GM23248 (cell line): ENCODE results near the gene LRMDA. TPM values are rescaled to one million over a fixed set of nuclear protein-coding genes. Genes with fewer than 3 reads are reported as not detected.

ENCODE experiments used
- DNase-seq: peaks from one replicate; pipeline ENCODE4 v3.0.0-alpha.2; 2015
- H2AFZ ChIP-seq: fragments of 200-600 bp; sonication (generic); 2 replicates; pipeline ENCODE4 v1.6.1; 2016; ENCODE audit warnings: antibody characterized with exemption
- H3F3A ChIP-seq: fragments of 200-600 bp; sonication (generic); 2 replicates; pipeline ENCODE4 v1.6.1; 2016; ENCODE audit warnings: mild to moderate bottlenecking, antibody characterized with exemption, mixed run types; ENCODE audit not compliant: insufficient read depth
- H3K27ac ChIP-seq: fragments of 200-600 bp; sonication (generic); 2 replicates; pipeline ENCODE4 v1.5.1; 2016; ENCODE audit warnings: mild to moderate bottlenecking
- H3K27me3 ChIP-seq: fragments of 200-600 bp; sonication (generic); replicated peaks from 2 replicates; pipeline ENCODE4 v1.6.1; 2016; ENCODE audit warnings: mild to moderate bottlenecking; ENCODE audit not compliant: insufficient read depth
- H3K36me3 ChIP-seq: fragments of 200-600 bp; sonication (generic); 2 replicates; pipeline ENCODE4 v1.6.1; 2016; ENCODE audit warnings: low read depth, mild to moderate bottlenecking
- H3K4me1 ChIP-seq: fragments of 200-600 bp; sonication (generic); 2 replicates; pipeline ENCODE4 v1.6.1; 2016; ENCODE audit warnings: mild to moderate bottlenecking; ENCODE audit not compliant: insufficient read depth
- H3K4me2 ChIP-seq: fragments of 200-600 bp; sonication (generic); one replicate; pipeline ENCODE4 v1.6.1; 2016; ENCODE audit warnings: mild to moderate bottlenecking; ENCODE audit not compliant: unreplicated experiment
- H3K4me3 ChIP-seq: fragments of 200-600 bp; sonication (generic); 2 replicates; pipeline ENCODE4 v1.5.1; 2016; ENCODE audit warnings: mild to moderate bottlenecking
- H3K79me2 ChIP-seq: fragments of 200-600 bp; sonication (generic); 2 replicates; pipeline ENCODE4 v1.6.1; 2016; ENCODE audit warnings: mild to moderate bottlenecking; ENCODE audit not compliant: insufficient read depth
- H3K9ac ChIP-seq: fragments of 200-600 bp; sonication (generic); 2 replicates; pipeline ENCODE4 v1.6.1; 2016; ENCODE audit warnings: mild to moderate bottlenecking
- H3K9me2 ChIP-seq: fragments of 200-600 bp; sonication (generic); 2 replicates; pipeline ENCODE4 v1.6.1; 2016; ENCODE audit warnings: mixed run types, mild to moderate bottlenecking, moderate library complexity; ENCODE audit not compliant: insufficient read depth
- H3K9me3 ChIP-seq: fragments of 200-600 bp; sonication (generic); one replicate; pipeline ENCODE4 v1.6.1; 2017; ENCODE audit warnings: low read depth
- H4K20me1 ChIP-seq: fragments of 200-600 bp; sonication (generic); 2 replicates; pipeline ENCODE4 v1.6.0; 2016; ENCODE audit not compliant: insufficient read depth
- EZH2 ChIP-seq: fragments of 200-600 bp; sonication (generic); IDR thresholded peaks from 2 replicates; pipeline ENCODE4 v1.6.1; 2018; ENCODE audit warnings: antibody characterized with exemption, mild to moderate bottlenecking; ENCODE audit not compliant: insufficient read depth, poor library complexity, severe bottlenecking
- EZH2phosphoT487 ChIP-seq: fragments of 200-600 bp; sonication (generic); IDR thresholded peaks from 2 replicates; pipeline ENCODE4 v1.6.1; 2018; ENCODE audit warnings: antibody characterized with exemption, moderate library complexity, mild to moderate bottlenecking, low read depth; ENCODE audit not compliant: insufficient read depth
- WGBS, 2 experiments: methylation state at CpG; one replicate each; pipeline ENCODE4 v1.1.6; 2015 to 2017; ENCODE audit warnings: low lambda C conversion rate in 2 of 2, low coverage in 1 of 2; ENCODE audit errors: missing lambda C conversion rate in 2 of 2; 5-methylcytosine and 5-hydroxymethylcytosine counted together
- in situ Hi-C: fragments of 300-500 bp; cut with MboI; formaldehyde crosslinking; loops from 2 replicates; pipeline ENCODE4 v1.15.0; 2020
- polyA plus RNA-seq: library from polyadenylated mRNA; unstranded; fragments of >200 nt; fragmentation: Nextera tagmentation; extraction: Ambion mirVana; gene quantifications from 2 replicates; pipeline ENCODE4 v1.2.1, GENCODE V29; 2016
- total RNA-seq: library from RNA; depleted of rRNA; stranded (reverse); fragments of >200 nt; shearing (Covaris generic); gene quantifications from 2 replicates; pipeline ENCODE4 v1.2.3, GENCODE V29; 2014

LRMDA gene
- total and polyA plus RNA-seq, 2 experiments from 2014 or later, result 2.6 TPM; not detected in 1

- TF ChIP-seq EZH2phosphoT487 (no peak), EZH2 (no peak)
These were observed 604.0 kb downstream of the LRMDA start for GRCh38 chr10:76035206-76036110.

GRCh38 chr10:76036111-76036940 is 604.9 kb downstream of the LRMDA start:
- 25% methylated on average over 18 of the region's 18 CpGs for WGBS, 2 experiments
- no peaks in the 10 kb centered on the region for H3K9me2 ChIP-seq
- no peak overlapping the region for H3K4me3 ChIP-seq
- no peaks in the 10 kb centered on the region for H3K9me3 ChIP-seq
- H3K27me3 ChIP-seq, result no peaks in the 10 kb centered on the region
- H2AFZ ChIP-seq, result no peak overlapping the region
- no peak overlapping the region for H3K9ac ChIP-seq
- TF ChIP-seq EZH2phosphoT487 (no peak), EZH2 (no peak)
- H3K27ac ChIP-seq, result no peak overlapping the region
- DNase-seq, result peak; percentile 77
- no peaks in the 10 kb centered on the region for H3K79me2 ChIP-seq
- H3K4me1 ChIP-seq, result peaks cover 23% of the 10 kb centered on the region
- H4K20me1 ChIP-seq, result no peaks in the 10 kb centered on the region
- H3F3A ChIP-seq, result peaks cover 28% of the 10 kb centered on the region
- in situ Hi-C loops, result loop anchor here (25.0 kb wide), 2 partner anchors 501 to 951 kb away; no protein-coding TSS in a partner anchor
- H3K4me2 ChIP-seq, result peak overlapping the region; percentile 69
- H3K36me3 ChIP-seq, result no peaks in the 10 kb centered on the region

More at GRCh38 chr10:76035206-76036110, 604.0 kb downstream of the LRMDA start:
- Histone ChIP-seq H2AFZ (no peak overlapping the region), H4K20me1 (no peaks in the 10 kb centered on the region), H3K9me3 (no peaks in the 10 kb centered on the region), H3K9me2 (no peaks in the 10 kb centered on the region), H3K9ac (no peak overlapping the region), H3K4me2 (no peak overlapping the region), H3K4me1 (peaks cover 23% of the 10 kb centered on the region), H3K79me2 (no peaks in the 10 kb centered on the region), H3K4me3 (no peak overlapping the region), H3F3A (peaks cover 28% of the 10 kb centered on the region), H3K27me3 (no peaks in the 10 kb centered on the region), H3K27ac (no peak overlapping the region), H3K36me3 (no peaks in the 10 kb centered on the region)
- DNase-seq, result no peak
- in situ Hi-C loops, result loop anchor here (25.0 kb wide), 2 partner anchors 502 to 952 kb away; no protein-coding TSS in a partner anchor
- WGBS, 2 experiments, result 93% methylated on average over 20 of the region's 20 CpGs

GRCh38 chr10:76036962-76037361 is 605.5 kb downstream of the LRMDA start:
- in situ Hi-C loops, result loop anchor here (25.0 kb wide), 2 partner anchors 500 to 950 kb away; no protein-coding TSS in a partner anchor

GRCh38 chr10:76037531-76038155 is 606.2 kb downstream of the LRMDA start:
- in situ Hi-C loops, result loop anchor here (25.0 kb wide), 2 partner anchors 500 to 950 kb away; no protein-coding TSS in a partner anchor
- no peak for TF ChIP-seq EZH2
- TF ChIP-seq EZH2phosphoT487, result no peak
- 65 to 71% methylated on average over 2 of the region's 2 CpGs for WGBS, 2 experiments

More at GRCh38 chr10:76036962-76037361, 605.5 kb downstream of the LRMDA start:
- Histone ChIP-seq H3K9me3 (no peaks in the 10 kb centered on the region), H4K20me1 (no peaks in the 10 kb centered on the region), H3K27me3 (no peaks in the 10 kb centered on the region), H3K79me2 (no peaks in the 10 kb centered on the region), H3K4me2 (no peak overlapping the region), H2AFZ (no peak overlapping the region), H3K36me3 (no peaks in the 10 kb centered on the region), H3K4me1 (peaks cover 23% of the 10 kb centered on the region), H3K9me2 (no peaks in the 10 kb centered on the region), H3K27ac (no peak overlapping the region), H3K4me3 (no peak overlapping the region), H3F3A (peaks cover 28% of the 10 kb centered on the region), H3K9ac (no peak overlapping the region)
- no peak for DNase-seq
- TF ChIP-seq EZH2phosphoT487 (no peak), EZH2 (no peak)

More at GRCh38 chr10:76037531-76038155, 606.2 kb downstream of the LRMDA start:
- H3K27ac ChIP-seq, result 0 out of 2 replicates have a peak overlapping the region, but pooled peaks have one; percentile 0
- no peak overlapping the region for H3K4me2 ChIP-seq
- H3K79me2 ChIP-seq, result no peaks in the 10 kb centered on the region
- peaks cover 23% of the 10 kb centered on the region for H3K4me1 ChIP-seq
- H3K27me3 ChIP-seq, result no peaks in the 10 kb centered on the region
- no peaks in the 10 kb centered on the region for H3K9me3 ChIP-seq
- no peak overlapping the region for H2AFZ ChIP-seq
- H4K20me1 ChIP-seq, result no peaks in the 10 kb centered on the region
- no peak overlapping the region for H3K9ac ChIP-seq
- no peaks in the 10 kb centered on the region for H3K9me2 ChIP-seq
- no peak overlapping the region for H3K4me3 ChIP-seq
- peak; percentile 59 for DNase-seq
- peaks cover 28% of the 10 kb centered on the region for H3F3A ChIP-seq
- H3K36me3 ChIP-seq, result no peaks in the 10 kb centered on the region
